SK-N-SH (cell line): ENCODE results near the gene COP1. TPM values are rescaled to one million over a fixed set of nuclear protein-coding genes. Genes with fewer than 3 reads are reported as not detected.

ENCODE experiments used
- CTCF ChIA-PET: fragments of 300-600, 350-600 bp; formaldehyde crosslinking; extraction: SDS; loops from one replicate; lab custom pipeline; 2021; lab: Yijun Ruan, JAX
- POLR2A ChIA-PET: fragments of 350-600 bp; sonication (Branson Sonifier 250); formaldehyde crosslinking; extraction: SDS; loops from one replicate; lab custom pipeline; 2020; ENCODE audit warnings: antibody characterized with exemption, inconsistent platforms; lab: Yijun Ruan, JAX
- DNase-seq: peaks from one replicate; pipeline ENCODE4 v3.0.0; 2012
- H2AFZ ChIP-seq: fragments of 200-600 bp; sonication (generic); 2 replicates; pipeline ENCODE4 v1.8.1; 2016; ENCODE audit warnings: antibody characterized with exemption, mild to moderate bottlenecking, low read depth
- H3F3A ChIP-seq: fragments of 200-600 bp; sonication (generic); replicated peaks from 2 replicates; pipeline ENCODE3; 2016; ENCODE audit warnings: antibody characterized with exemption, mild to moderate bottlenecking; ENCODE audit not compliant: insufficient read depth
- H3K27ac ChIP-seq, 2 experiments: fragments of 200-500 bp in 1 of 2; fragments of 200-600 bp in 1 of 2; sonication (Bioruptor generic) in 1 of 2; sonication (generic), shearing (Covaris generic) in 1 of 2; 2 replicates each; pipeline versions ENCODE4 v1.5.1 to v1.6.1; 2014 to 2016; ENCODE audit warnings: low read depth in 2 of 2, inconsistent platforms in 1 of 2, low read length in 1 of 2, mild to moderate bottlenecking in 1 of 2, mixed read lengths in 1 of 2
- H3K27me3 ChIP-seq: fragments of 200-600 bp; sonication (generic), shearing (Covaris generic); 2 replicates; pipeline ENCODE4 v1.6.1; 2016; ENCODE audit warnings: mixed run types; ENCODE audit not compliant: insufficient read depth
- H3K36me3 ChIP-seq, 2 experiments: fragments of 200-500 bp in 1 of 2; fragments of 200-600 bp in 1 of 2; sonication (Bioruptor generic) in 1 of 2; sonication (generic) in 1 of 2; replicated peaks in 1 of 2; 2 replicates each; pipeline versions ENCODE3 to v1.5.1; 2014 to 2016; ENCODE audit warnings: low read length in 1 of 2, mild to moderate bottlenecking in 1 of 2; ENCODE audit not compliant: insufficient read depth in 2 of 2, control insufficient read depth in 1 of 2
- H3K4me1 ChIP-seq, 2 experiments: fragments of 200-500 bp in 1 of 2; fragments of 200-600 bp in 1 of 2; sonication (Bioruptor generic) in 1 of 2; sonication (generic), shearing (Covaris generic) in 1 of 2; 2 replicates each; pipeline versions ENCODE4 v1.5.1 to v1.6.1; 2014 to 2016; ENCODE audit warnings: low read depth in 1 of 2, low read length in 1 of 2, mixed run types in 1 of 2; ENCODE audit not compliant: insufficient read depth in 2 of 2, control insufficient read depth in 1 of 2
- H3K4me2 ChIP-seq: fragments of 200-600 bp; sonication (generic), shearing (Covaris generic); 2 replicates; pipeline ENCODE4 v1.6.1; 2017; ENCODE audit warnings: mixed run types
- H3K4me3 ChIP-seq, 2 experiments: fragments of 200-500 bp in 1 of 2; fragments of 200-600 bp in 1 of 2; sonication (Bioruptor generic) in 1 of 2; sonication (generic), shearing (Covaris generic) in 1 of 2; 2 replicates each; pipeline versions ENCODE4 v1.5.1 to v1.8.1; 2014 to 2016; ENCODE audit warnings: low read depth in 2 of 2, inconsistent platforms in 1 of 2, low read length in 1 of 2, mild to moderate bottlenecking in 1 of 2, mixed read lengths in 1 of 2, moderate library complexity in 1 of 2
- H3K79me2 ChIP-seq: fragments of 200-600 bp; sonication (generic); 2 replicates; pipeline ENCODE4 v1.8.1; 2017; ENCODE audit warnings: mild to moderate bottlenecking; ENCODE audit not compliant: insufficient read depth
- H3K9ac ChIP-seq: fragments of 200-600 bp; sonication (generic); 2 replicates; pipeline ENCODE4 v1.6.1; 2017; ENCODE audit warnings: mixed run types
- H3K9me2 ChIP-seq: fragments of 200-600 bp; sonication (generic); 2 replicates; pipeline ENCODE4 v1.6.1; 2017; ENCODE audit warnings: mixed run types
- H3K9me3 ChIP-seq: fragments of 200-600 bp; sonication (generic); 2 replicates; pipeline ENCODE4 v1.6.1; 2017; ENCODE audit warnings: mixed run types, mild to moderate bottlenecking, moderate library complexity
- H4K20me1 ChIP-seq: fragments of 200-600 bp; sonication (generic); 2 replicates; pipeline ENCODE4 v1.6.1; 2017; ENCODE audit warnings: mild to moderate bottlenecking, mixed run types; ENCODE audit not compliant: insufficient read depth
- CHD2 ChIP-seq: fragments of 150-350 bp; IDR thresholded peaks from 2 replicates; pipeline ENCODE4 v1.6.1; 2018; ENCODE audit warnings: low read length; ENCODE audit not compliant: partially characterized antibody
- EZH2phosphoT487 ChIP-seq: fragments of 200-600 bp; sonication (generic); IDR thresholded peaks from 2 replicates; pipeline ENCODE4 v1.6.1; 2017; ENCODE audit warnings: low read depth, mixed run types, mild to moderate bottlenecking, antibody characterized with exemption, moderate library complexity, borderline replicate concordance
- FOSL2 ChIP-seq: IDR thresholded peaks from 2 replicates; pipeline ENCODE4 v1.4.0; 2012; ENCODE audit warnings: low read depth, mild to moderate bottlenecking, moderate library complexity, borderline replicate concordance
- FOXJ3 ChIP-seq: sonication (generic); formaldehyde crosslinking; IDR thresholded peaks from 2 replicates; pipeline ENCODE4 v1.5.1; 2020; ENCODE audit warnings: mild to moderate bottlenecking, missing genetic modification reagents
- FOXM1 ChIP-seq: IDR thresholded peaks from 2 replicates; pipeline ENCODE4 v1.4.0; 2012; ENCODE audit warnings: low read depth, mild to moderate bottlenecking
- MEF2A ChIP-seq: IDR thresholded peaks from 2 replicates; pipeline ENCODE4 v1.4.0; 2012; ENCODE audit warnings: low read depth, borderline replicate concordance
- MXI1 ChIP-seq: IDR thresholded peaks from 2 replicates; pipeline ENCODE4 v1.6.1; 2012; ENCODE audit warnings: mild to moderate bottlenecking, low read depth, low read length, improper control_type of control experiment
- NFIC ChIP-seq: IDR thresholded peaks from 2 replicates; pipeline ENCODE4 v1.4.0; 2012; ENCODE audit warnings: borderline replicate concordance
- NRF1 ChIP-seq: IDR thresholded peaks from 2 replicates; pipeline ENCODE4 v1.6.1; 2012; ENCODE audit warnings: low read depth, mild to moderate bottlenecking, low read length
- POLR2AphosphoS5 ChIP-seq: IDR thresholded peaks from 2 replicates; pipeline ENCODE4 v1.6.1; 2012; ENCODE audit warnings: low read depth, low read length
- RAD21 ChIP-seq: IDR thresholded peaks from 2 replicates; pipeline ENCODE4 v1.6.1; 2012; ENCODE audit warnings: mild to moderate bottlenecking, low read length
- RCOR1 ChIP-seq: fragments of 150-350 bp; IDR thresholded peaks from 2 replicates; pipeline ENCODE4 v1.6.1; 2017; ENCODE audit warnings: antibody characterized with exemption, low read length
- RFX5 ChIP-seq: IDR thresholded peaks from 2 replicates; pipeline ENCODE4 v1.6.1; 2012; ENCODE audit warnings: mild to moderate bottlenecking, improper control_type of control experiment, low read length
- SMC3 ChIP-seq: IDR thresholded peaks from 2 replicates; pipeline ENCODE4 v1.6.1; 2012; ENCODE audit warnings: low read depth, low read length, improper control_type of control experiment
- TCF12 ChIP-seq: IDR thresholded peaks from 2 replicates; pipeline ENCODE4 v1.4.0; 2012
- WGBS: methylation state at CpG from one replicate; pipeline ENCODE4 v1.1.6; 2017; ENCODE audit warnings: low lambda C conversion rate; 5-methylcytosine and 5-hydroxymethylcytosine counted together
- polyA plus RNA-seq, 3 experiments: library from polyadenylated mRNA; depleted of rRNA; stranded (reverse); fragments of >200 nt; gene quantifications; 2 replicates each; pipeline ENCODE4 v1.2.3, GENCODE V29; 2012
- TF ChIP-seq, protein P1 (sequence below): fragments of 150-350 bp; IDR thresholded peaks from 2 replicates; pipeline ENCODE4 v1.6.1; 2016; ENCODE audit warnings: mild to moderate bottlenecking, low read depth, low read length
- TF ChIP-seq, protein P2 (sequence below): fragments of 150-350 bp; IDR thresholded peaks from 2 replicates; pipeline ENCODE4 v1.6.1; 2017; ENCODE audit warnings: antibody characterized with exemption, low read length, low read depth, borderline replicate concordance
- TF ChIP-seq, protein P3 (sequence below): IDR thresholded peaks from 2 replicates; pipeline ENCODE4 v1.4.0; 2012; ENCODE audit warnings: low read depth, borderline replicate concordance
- TF ChIP-seq, protein P4 (sequence below): fragments of 200-600 bp; sonication (generic); IDR thresholded peaks from 2 replicates; pipeline ENCODE4 v1.6.1; 2017; ENCODE audit warnings: antibody characterized with exemption, mild to moderate bottlenecking, moderate library complexity
- TF ChIP-seq, protein P5 (sequence below): IDR thresholded peaks from 2 replicates; pipeline ENCODE4; 2012

COP1 gene
- polyA plus RNA-seq, 1 of the 3 experiments (the other 2 are of a cell fraction), result 10.3 TPM

DNA sequence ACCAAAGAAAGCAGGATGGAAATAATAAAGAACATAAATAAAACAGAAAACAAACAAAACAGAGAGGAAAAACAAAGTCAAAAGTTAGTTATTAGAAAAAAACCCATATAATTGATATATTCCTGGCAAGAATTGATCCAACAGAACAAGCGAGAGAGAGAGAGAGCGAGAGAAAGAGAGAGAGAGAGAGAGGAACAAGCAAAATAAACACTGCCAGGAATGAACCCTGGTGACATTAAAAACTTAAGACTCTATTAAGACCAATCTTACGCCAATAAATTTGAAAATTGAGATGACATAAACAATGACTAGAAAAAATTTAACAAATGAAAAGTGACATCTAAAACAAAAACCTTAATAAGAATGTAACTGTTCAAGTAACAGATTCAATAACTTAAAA lies 64.1 kb downstream of the COP1 start:
- no peak for DNase-seq
- CTCF ChIA-PET, result no interaction called here
- Histone ChIP-seq H3K4me3 (no peak overlapping the region), H3K4me2 (no peak overlapping the region), H3K4me1 (no peaks in the 10 kb centered on the region; a peak in 1 of 4 replicates), H3K79me2 (peaks cover 90% of the 10 kb centered on the region), H3K36me3 (peaks cover 29 to 36% of the 10 kb centered on the region in 2 experiments), H3F3A (no peaks in the 10 kb centered on the region), H3K27me3 (no peaks in the 10 kb centered on the region), H3K9me3 (no peaks in the 10 kb centered on the region), H4K20me1 (no peaks in the 10 kb centered on the region), H3K9ac (no peak overlapping the region), H3K27ac (no peak overlapping the region), H3K9me2 (no peaks in the 10 kb centered on the region), H2AFZ (no peak overlapping the region)
- TF ChIP-seq, protein P1, sequence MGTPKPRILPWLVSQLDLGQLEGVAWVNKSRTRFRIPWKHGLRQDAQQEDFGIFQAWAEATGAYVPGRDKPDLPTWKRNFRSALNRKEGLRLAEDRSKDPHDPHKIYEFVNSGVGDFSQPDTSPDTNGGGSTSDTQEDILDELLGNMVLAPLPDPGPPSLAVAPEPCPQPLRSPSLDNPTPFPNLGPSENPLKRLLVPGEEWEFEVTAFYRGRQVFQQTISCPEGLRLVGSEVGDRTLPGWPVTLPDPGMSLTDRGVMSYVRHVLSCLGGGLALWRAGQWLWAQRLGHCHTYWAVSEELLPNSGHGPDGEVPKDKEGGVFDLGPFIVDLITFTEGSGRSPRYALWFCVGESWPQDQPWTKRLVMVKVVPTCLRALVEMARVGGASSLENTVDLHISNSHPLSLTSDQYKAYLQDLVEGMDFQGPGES, result no peak
- TF ChIP-seq EZH2phosphoT487 (no peak), RAD21 (no peak), RCOR1 (no peak), POLR2AphosphoS5 (no peak), TCF12 (no peak), SMC3 (no peak), MEF2A (no peak), NRF1 (no peak), FOXJ3 (CRISPR knock-in tag) (no peak), FOSL2 (no peak), FOXM1 (no peak), MXI1 (no peak), RFX5 (no peak), NFIC (no peak), CHD2 (no peak)
- TF ChIP-seq, protein P2, sequence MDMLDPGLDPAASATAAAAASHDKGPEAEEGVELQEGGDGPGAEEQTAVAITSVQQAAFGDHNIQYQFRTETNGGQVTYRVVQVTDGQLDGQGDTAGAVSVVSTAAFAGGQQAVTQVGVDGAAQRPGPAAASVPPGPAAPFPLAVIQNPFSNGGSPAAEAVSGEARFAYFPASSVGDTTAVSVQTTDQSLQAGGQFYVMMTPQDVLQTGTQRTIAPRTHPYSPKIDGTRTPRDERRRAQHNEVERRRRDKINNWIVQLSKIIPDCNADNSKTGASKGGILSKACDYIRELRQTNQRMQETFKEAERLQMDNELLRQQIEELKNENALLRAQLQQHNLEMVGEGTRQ, result no peak
- TF ChIP-seq, protein P3, sequence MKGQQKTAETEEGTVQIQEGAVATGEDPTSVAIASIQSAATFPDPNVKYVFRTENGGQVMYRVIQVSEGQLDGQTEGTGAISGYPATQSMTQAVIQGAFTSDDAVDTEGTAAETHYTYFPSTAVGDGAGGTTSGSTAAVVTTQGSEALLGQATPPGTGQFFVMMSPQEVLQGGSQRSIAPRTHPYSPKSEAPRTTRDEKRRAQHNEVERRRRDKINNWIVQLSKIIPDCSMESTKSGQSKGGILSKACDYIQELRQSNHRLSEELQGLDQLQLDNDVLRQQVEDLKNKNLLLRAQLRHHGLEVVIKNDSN, result no peak
- TF ChIP-seq, protein P4, sequence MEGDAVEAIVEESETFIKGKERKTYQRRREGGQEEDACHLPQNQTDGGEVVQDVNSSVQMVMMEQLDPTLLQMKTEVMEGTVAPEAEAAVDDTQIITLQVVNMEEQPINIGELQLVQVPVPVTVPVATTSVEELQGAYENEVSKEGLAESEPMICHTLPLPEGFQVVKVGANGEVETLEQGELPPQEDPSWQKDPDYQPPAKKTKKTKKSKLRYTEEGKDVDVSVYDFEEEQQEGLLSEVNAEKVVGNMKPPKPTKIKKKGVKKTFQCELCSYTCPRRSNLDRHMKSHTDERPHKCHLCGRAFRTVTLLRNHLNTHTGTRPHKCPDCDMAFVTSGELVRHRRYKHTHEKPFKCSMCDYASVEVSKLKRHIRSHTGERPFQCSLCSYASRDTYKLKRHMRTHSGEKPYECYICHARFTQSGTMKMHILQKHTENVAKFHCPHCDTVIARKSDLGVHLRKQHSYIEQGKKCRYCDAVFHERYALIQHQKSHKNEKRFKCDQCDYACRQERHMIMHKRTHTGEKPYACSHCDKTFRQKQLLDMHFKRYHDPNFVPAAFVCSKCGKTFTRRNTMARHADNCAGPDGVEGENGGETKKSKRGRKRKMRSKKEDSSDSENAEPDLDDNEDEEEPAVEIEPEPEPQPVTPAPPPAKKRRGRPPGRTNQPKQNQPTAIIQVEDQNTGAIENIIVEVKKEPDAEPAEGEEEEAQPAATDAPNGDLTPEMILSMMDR, result no peak
- TF ChIP-seq, protein P5, sequence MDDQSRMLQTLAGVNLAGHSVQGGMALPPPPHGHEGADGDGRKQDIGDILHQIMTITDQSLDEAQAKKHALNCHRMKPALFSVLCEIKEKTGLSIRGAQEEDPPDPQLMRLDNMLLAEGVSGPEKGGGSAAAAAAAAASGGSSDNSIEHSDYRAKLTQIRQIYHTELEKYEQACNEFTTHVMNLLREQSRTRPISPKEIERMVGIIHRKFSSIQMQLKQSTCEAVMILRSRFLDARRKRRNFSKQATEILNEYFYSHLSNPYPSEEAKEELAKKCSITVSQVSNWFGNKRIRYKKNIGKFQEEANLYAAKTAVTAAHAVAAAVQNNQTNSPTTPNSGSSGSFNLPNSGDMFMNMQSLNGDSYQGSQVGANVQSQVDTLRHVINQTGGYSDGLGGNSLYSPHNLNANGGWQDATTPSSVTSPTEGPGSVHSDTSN, result no peak
- POLR2A ChIA-PET, result no interaction called here
- 91% methylated on average over 3 of the region's 3 CpGs for WGBS
